Osteocyte (in vitro differentiated cells): ENCODE data around the gene EBI3. TPM values are rescaled to one million over a fixed set of nuclear protein-coding genes. Genes with fewer than 3 reads are reported as not detected.

Experiments
- DNase-seq: peaks from one replicate; pipeline ENCODE4 v3.0.0; 2021; ENCODE audit warnings: mixed read lengths; ENCODE audit not compliant: unreplicated experiment; ENCODE audit errors: extremely low spot score
- H3K27ac Mint-ChIP-seq: one replicate; pipeline ENCODE4 v1.8.0; 2021; ENCODE audit warnings: mild to moderate bottlenecking, mixed read lengths; ENCODE audit not compliant: unreplicated experiment
- H3K27me3 Mint-ChIP-seq: one replicate; pipeline ENCODE4 v1.8.0; 2021; ENCODE audit warnings: mixed read lengths; ENCODE audit not compliant: unreplicated experiment
- H3K36me3 Mint-ChIP-seq: one replicate; pipeline ENCODE4 v1.8.0; 2021; ENCODE audit warnings: mixed read lengths; ENCODE audit not compliant: unreplicated experiment
- H3K4me1 Mint-ChIP-seq: one replicate; pipeline ENCODE4 v1.8.0; 2021; ENCODE audit warnings: mixed read lengths; ENCODE audit not compliant: unreplicated experiment
- H3K4me3 Mint-ChIP-seq: one replicate; pipeline ENCODE4 v1.8.0; 2021; ENCODE audit warnings: mild to moderate bottlenecking, moderate library complexity, mixed read lengths; ENCODE audit not compliant: unreplicated experiment
- H3K9me3 Mint-ChIP-seq: one replicate; pipeline ENCODE4 v1.8.0; 2021; ENCODE audit warnings: mixed read lengths; ENCODE audit not compliant: unreplicated experiment
- total RNA-seq: library from RNA; stranded (reverse); gene quantifications from 2 replicates; pipeline ENCODE4 v1.2.1, GENCODE V29; 2021
- TF ChIP-seq, protein P1 (sequence below): fragments of 200-600 bp; sonication (generic); IDR thresholded peaks from 2 replicates; pipeline ENCODE4 v1.5.0; 2021; ENCODE audit warnings: antibody characterized with exemption, mild to moderate bottlenecking, moderate library complexity

The EBI3 gene
- total RNA-seq, 1 donor from 2014 or later = 1.6 TPM

DNA sequence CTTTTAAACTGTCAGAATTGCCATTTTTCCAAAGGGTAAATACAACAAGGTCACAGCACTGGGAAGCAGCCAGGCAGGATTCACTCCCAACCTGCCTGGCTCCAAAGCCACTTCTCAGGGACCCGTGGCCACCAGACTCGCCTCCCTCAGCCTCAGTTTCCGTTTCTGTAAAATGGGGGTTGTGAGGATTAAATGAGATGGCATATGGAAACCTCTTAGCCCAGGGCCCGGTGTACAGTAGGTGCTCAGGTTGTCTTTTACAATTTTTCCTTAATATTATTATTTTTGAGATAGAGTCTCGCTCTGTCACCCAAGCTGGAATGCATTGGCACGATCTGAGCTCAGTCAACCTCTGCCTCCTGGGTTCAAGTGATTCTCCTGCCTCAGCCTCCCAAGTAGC is 27.7 kb downstream of the EBI3 start:
- Mint-ChIP-seq H3K4me1 (no peaks in the 10 kb centered on the region), H3K27ac (no peak overlapping the region), H3K36me3 (peaks cover 32% of the 10 kb centered on the region), H3K4me3 (no peak overlapping the region), H3K27me3 (no peaks in the 10 kb centered on the region), H3K9me3 (no peaks in the 10 kb centered on the region)
- DNase-seq = no peak
- TF ChIP-seq, protein P1, sequence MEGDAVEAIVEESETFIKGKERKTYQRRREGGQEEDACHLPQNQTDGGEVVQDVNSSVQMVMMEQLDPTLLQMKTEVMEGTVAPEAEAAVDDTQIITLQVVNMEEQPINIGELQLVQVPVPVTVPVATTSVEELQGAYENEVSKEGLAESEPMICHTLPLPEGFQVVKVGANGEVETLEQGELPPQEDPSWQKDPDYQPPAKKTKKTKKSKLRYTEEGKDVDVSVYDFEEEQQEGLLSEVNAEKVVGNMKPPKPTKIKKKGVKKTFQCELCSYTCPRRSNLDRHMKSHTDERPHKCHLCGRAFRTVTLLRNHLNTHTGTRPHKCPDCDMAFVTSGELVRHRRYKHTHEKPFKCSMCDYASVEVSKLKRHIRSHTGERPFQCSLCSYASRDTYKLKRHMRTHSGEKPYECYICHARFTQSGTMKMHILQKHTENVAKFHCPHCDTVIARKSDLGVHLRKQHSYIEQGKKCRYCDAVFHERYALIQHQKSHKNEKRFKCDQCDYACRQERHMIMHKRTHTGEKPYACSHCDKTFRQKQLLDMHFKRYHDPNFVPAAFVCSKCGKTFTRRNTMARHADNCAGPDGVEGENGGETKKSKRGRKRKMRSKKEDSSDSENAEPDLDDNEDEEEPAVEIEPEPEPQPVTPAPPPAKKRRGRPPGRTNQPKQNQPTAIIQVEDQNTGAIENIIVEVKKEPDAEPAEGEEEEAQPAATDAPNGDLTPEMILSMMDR = no peak

- H3K36me3 Mint-ChIP-seq = peaks cover 30% of the 10 kb centered on the region
- H3K4me1 Mint-ChIP-seq = no peaks in the 10 kb centered on the region
- TF ChIP-seq, protein P1 = no peak
- H3K4me3 Mint-ChIP-seq = no peak overlapping the region
- no peaks in the 10 kb centered on the region for H3K27me3 Mint-ChIP-seq
- no peak overlapping the region for H3K27ac Mint-ChIP-seq
- DNase-seq = no peak
- H3K9me3 Mint-ChIP-seq = no peaks in the 10 kb centered on the region
Observed at GRCh38 chr19:4258181-4258580, 28.9 kb downstream of the EBI3 start.

DNA sequence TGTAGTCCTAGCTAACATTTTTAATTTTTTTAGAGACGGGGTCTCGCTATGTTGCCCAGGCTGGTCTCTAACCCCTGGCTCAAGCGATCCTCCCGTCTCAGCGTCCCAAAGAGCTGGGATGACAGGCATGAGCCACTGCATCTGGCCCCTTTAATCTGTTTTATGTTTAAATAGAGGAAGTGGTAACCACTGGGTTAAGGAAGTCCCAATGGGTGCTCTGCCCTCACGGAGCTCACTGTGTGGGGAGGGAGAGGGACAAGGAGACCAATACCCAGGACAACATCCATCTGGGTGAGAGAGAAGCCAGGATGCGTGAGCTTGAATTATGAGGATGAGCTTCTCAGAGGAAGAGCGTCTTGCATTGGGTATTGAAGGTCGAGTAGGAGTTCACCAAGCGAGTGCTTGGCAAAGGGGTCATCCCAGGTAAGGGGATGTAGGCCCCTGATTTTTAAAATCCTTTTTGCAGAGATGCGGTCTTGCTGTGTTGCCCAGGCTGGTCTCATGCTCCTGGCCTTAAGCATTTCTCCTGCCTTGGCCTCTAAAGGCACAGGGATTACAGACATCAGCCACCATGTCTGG is 31.4 kb downstream of the EBI3 start:
- no peak overlapping the region for H3K27ac Mint-ChIP-seq
- DNase-seq = no peak
- H3K4me1 Mint-ChIP-seq = no peaks in the 10 kb centered on the region
- H3K9me3 Mint-ChIP-seq = no peaks in the 10 kb centered on the region
- no peaks in the 10 kb centered on the region for H3K27me3 Mint-ChIP-seq
- TF ChIP-seq, protein P1 = no peak
- H3K4me3 Mint-ChIP-seq = no peak overlapping the region
- H3K36me3 Mint-ChIP-seq = peaks cover 15% of the 10 kb centered on the region

GRCh38 chr19:4264812-4265211 is 35.5 kb downstream of the EBI3 start:
- DNase-seq = no peak
- Mint-ChIP-seq H3K9me3 (no peaks in the 10 kb centered on the region), H3K36me3 (peaks cover 15% of the 10 kb centered on the region), H3K4me1 (no peaks in the 10 kb centered on the region), H3K27ac (no peak overlapping the region), H3K4me3 (no peak overlapping the region), H3K27me3 (no peaks in the 10 kb centered on the region)
- TF ChIP-seq, protein P1 = no peak

DNA sequence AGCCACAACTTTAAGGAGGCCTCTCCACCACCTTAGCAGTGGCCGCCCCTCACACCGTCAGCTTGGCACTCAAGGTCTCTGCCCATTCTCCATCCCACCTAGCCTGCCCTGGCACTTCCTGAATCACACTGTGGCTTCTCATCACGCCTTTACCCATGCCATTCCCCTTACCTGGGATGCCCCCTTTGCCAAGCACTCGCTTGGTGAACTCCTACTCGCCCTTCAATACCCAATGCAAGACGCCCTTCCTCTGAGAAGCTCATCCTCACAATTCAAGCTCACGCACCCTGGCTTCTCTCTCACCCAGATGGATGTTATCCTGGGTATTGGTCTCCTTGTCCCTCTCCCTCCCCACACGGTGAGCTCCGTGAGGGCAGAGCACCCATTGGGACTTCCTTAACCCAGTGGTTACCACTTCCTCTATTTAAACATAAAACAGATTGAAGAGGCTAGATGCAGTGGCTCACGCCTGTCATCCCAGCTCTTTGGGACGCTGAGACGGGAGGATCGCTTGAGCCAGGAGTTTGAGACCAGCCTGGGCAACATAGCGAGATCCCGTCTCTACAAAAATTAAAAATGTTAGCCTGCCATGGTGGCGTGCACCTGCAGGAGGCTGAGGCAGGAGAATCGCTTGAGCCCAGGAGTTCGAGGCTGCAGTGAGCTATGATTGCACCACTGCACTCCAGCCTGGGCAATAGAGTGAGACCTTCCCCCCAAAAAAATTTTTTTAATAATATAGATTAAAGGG is 37.1 kb downstream of the EBI3 start:
- Mint-ChIP-seq H3K27me3 (no peaks in the 10 kb centered on the region), H3K4me3 (no peak overlapping the region), H3K27ac (no peak overlapping the region), H3K9me3 (no peaks in the 10 kb centered on the region), H3K4me1 (no peaks in the 10 kb centered on the region), H3K36me3 (peaks cover 14% of the 10 kb centered on the region)
- TF ChIP-seq, protein P1 = no peak
- DNase-seq = no peak
